ENCODE results near the gene SH3GL3.

The SH3GL3 gene

DNA sequence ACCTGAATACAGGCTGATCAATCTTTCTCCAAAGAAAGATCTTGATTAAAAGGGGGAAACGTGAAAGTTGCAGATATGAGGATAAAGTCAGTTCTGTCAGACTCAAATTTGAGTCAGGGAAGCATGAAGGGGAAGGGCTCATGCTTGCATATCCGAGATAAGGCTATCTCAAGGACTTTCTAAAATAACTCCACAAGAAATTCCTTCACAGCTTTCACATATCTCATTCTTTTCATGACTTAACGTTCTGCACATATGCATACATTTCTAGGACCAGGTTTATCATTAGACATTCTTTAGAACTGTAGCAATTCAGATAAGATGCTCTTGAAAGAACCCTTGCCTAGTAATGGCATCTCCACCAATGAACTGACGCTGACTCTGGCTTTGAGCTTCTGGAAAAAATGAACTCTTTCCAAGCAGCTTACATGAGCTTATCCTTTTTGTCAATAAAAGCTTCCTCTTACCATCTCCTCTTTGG, 15.9 kb downstream of the SH3GL3 start:
- DNase-seq, result no peak

DNA sequence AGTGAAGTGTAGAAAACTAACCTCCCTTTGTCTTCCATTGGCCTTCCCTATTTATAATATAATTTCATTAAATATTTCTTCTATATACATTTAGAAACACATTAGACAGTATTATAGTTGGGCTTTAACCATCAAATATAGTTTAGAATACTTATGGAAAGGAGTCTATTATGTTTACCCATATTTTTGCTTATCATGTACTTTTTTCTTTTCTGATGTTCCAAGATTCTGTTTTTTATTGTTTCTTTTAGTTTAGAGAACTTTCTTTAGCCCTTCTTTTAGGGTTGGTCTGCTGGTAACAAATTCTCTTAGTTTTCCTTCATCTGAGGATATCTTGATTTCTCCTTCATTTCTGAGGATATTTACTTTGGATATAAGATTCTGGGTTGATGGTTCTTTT, 23.7 kb downstream of the SH3GL3 start:
- no peak for DNase-seq

DNA sequence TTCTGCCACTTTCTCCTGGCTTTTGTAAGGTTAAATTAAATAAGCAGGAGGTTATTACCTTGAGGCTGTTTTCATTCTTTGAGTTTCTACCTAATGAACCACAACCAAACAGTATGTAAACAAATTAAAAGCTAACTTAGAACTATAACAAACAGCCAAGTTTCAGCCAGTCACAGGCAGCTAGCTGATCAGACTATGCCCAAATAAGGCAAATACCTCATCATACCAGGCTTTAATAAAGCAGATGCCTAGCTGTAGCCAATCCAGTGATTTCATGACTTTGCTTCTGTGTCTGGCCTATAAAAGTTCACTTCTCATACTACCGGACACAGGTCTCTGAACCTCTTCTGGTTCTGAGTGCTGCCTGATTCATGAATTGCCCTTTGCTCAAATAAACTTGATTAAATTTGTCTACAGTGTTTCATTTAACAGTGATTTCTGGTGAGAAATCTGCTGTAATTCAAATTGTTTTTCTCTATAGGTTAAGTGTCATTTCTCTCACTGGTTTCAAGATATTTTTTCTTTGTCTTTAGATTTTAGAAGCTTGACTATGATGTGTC, 24.2 kb downstream of the SH3GL3 start:
- DNase-seq, result no peak

DNA sequence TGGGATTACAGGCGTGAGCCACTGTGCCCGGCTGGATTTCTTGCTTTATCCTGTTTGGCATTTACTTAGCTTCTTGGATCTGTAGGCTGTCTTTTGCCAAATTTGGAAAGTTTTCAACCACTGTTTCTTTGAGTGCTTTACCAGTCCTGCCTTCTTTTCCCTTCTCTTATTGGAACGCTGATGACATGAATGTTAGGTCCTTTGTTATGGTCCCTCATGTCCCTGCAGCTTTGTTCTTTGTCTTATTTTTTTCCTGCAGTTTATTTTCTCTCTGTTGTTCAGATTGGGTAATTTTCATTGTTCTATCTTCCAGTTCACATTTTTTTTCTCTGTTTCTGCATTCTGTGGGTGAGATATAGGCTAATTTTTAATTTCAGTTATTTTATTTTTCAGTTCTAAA, 25.0 kb downstream of the SH3GL3 start:
- no peak for DNase-seq

DNA sequence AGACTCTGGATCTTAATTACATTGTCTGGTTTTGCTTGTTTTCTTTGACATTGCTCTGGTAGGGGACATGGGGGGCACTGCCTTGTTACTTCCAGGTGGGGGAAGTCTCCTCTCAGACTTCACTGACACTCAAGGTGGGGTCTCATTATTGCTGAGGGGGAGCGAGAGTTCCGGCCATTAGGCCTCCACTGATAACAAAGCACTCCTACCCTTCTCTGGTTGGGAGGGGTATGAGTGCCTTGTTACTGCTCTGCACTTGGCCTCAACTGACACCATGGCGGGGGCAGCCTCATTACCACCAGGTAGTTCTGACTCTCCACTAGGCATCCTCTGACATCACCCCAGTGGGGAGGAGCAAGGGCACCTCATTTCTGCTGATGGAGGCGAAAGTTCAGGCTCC, 25.7 kb downstream of the SH3GL3 start:
- DNase-seq, result no peak

DNA sequence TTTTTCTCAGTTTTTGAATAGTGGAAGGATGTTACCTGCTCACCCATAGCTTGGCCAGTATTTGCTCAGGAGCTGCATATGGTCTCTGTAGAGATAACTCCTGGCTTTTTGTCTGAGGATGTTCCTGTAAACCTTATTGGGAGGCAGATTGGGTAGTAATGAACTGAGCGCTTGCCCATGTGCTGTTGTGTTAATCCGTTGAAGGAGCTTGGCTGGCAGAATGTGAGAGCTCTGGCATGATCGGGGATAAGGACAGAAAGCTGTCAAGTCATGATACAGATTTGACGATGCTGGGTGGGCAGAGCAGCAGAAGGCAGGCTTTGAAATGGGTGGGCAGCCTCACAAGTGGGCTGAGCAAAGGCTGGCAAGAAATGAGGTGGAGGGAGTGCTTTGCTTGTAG, 27.4 kb downstream of the SH3GL3 start:
- DNase-seq, result no peak

DNA sequence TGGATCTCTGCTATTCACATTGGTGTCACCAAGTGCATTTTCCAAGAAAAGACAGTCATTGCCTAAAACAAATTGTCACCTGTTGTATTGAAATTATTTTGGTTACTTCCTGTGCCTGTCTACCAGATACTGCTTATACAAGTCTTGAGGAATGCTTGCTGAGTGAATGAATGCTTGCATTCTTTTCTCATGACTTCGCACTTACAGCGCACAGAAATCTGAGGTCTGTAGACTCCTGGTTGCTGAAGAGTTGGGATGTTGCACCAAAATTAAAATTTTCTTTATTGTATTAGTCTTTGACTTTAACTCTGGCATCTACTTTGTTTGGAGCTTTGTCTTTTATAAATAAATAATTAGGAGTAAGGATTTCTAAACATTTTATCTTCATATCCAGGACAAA, 28.4 kb downstream of the SH3GL3 start:
- DNase-seq, result no peak

DNA sequence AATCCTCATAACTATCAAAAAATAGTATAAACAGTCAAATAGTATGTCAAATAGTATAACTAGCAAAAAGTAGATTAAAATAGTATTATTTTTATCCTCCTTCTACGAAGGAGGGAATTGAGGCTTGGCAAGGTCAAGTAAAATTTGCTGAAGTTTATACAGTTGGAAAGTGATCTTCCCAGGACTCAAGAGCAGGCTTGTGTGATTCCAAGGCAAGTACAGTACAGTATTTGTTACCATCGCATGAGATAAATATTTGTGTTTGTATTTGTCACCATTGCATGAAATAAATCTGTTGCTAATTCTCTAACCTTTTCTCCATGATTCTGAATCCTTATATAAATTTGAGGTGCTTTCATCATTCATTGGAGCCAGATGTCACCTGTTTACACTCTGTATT, 28.9 kb downstream of the SH3GL3 start:
- DNase-seq, result no peak

DNA sequence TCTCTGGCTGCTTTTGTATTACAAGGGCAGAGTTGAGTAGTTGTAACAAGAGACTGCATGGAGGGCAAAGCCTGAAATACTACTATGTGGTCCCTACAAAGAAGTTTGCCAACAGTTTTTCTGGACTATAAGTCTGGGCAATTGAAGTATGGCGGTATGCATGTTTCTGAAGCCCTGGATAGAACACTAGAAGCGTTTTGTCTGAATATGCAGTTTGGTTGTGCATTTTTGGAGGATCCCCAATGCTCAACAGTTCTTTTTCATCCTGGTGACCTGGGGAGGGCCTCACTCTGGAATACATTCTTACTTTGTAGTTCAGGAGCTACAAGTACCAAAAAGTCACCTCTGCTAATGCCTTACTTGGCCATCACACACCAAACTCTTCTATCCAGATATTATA, 29.6 kb downstream of the SH3GL3 start:
- DNase-seq, result no peak

DNA sequence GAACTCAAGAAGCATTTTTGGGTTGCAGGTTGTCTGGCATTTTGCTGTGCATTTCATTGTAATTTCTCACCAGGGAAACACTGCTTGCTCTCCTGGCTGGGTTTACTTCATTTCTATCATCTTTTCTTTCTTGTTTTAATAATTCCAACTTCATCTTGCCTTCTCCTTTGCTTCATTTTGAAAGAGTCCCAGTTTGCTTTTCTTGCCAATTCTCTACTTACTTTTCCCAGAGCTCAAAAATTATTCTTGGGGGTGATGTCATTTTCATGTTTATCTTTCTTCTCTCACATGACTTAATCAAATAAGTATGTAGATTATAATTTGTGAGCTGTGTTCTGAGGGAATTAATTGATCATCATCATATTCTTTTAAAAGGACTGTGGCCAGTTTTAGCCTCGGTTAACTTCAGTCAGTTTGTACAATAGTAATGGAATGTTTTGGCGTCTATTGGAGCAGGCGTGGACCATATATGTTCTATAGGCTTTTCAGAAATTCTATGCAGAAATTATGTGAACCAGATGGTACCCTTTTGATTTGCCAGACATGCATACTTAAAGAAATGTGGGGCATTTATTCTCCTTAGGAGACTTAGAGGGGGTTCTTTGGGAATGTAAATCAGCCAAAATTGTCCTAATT, 30.1 kb downstream of the SH3GL3 start:
- DNase-seq, result no peak

DNA sequence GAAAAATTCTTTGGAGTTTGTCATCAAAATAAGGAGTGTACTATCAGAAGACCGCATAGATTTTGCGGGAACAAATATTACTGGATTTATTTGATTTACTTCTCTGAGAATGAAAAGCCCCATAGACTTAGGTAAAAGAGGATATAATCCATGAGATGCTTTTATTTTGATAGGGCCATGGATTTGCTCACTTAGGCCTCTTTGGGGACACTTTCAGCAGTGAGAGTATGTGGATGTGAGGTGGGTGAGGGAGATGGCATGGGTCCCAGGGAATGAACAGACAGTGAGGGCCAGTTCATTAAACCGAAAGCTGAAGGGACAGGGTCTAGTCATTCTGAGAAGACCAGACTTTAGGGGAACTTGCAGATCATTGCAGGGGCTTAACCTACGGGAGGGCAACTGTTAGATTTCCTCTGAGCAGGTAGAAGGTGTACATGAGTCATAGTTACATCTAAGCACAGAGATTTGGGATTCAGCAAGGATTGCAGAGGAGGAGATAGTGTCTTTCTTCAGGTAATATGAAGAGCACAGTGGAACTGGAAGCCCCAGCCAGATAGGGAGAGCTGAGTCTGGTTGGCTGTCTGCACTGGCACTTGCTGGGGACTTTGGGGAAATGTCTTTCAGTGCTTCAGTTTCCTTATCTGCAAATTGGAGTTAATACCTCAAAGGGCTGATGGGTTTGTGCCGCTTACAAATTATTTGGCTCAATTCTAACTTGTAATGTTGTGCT, 30.8 kb downstream of the SH3GL3 start:
- no peak for DNase-seq

DNA sequence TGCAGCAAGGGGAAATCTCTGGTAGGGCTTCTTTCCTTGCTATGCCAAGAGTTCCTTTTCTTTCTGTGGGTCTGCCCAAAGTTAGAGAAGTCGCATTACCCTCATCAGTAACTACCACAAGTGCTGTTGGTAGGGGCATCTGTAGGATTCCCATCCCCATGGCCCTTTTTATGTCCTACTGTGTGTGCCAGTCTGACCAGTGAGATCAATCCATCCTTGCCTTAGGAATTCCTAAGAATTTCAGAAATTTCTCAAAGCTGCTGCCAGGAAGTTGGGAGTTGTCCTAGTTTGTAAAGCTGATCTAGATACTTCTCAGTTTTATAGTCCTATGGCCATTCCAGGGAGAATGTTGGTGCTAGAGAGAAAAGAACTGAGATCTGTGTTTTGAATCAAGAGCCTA, 36.5 kb downstream of the SH3GL3 start:
- no peak for DNase-seq

DNA sequence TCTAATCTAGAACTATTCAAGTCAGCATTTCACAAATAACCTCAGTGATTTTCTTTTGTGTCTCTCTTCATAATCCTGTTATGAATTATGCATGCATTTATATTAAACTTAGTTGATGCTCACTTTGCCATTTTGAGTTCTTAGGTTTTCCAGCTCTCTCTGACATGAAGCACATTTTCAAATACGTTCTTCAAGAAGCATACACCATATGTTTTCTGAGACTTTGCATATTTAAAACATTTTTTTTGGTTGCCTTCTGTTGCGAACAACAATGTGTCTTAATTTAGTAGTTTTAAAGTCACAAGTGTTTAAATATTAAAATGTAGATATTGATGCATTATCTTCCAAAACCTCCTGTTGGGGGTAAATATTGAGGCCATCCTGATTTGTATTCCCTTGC, 37.5 kb downstream of the SH3GL3 start:
- DNase-seq, result no peak

DNA sequence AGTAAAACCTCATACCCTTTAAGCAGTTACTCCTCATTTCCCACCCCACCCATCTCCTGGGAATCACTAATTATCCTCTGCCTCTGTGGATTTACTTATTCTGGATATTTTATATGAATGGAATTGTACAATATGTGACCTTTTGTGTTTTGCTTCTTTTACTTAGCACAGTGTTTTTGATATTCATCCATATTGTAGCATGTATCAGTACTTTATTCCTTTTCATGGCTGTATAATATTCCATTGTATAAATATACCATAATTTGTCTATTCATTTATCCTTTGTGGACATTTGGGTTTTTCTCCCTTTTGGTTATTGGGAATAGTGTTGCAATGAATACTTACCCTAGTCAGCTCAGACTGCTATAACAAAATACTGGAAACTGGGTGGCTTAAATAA, 39.2 kb downstream of the SH3GL3 start:
- DNase-seq, result no peak

DNA sequence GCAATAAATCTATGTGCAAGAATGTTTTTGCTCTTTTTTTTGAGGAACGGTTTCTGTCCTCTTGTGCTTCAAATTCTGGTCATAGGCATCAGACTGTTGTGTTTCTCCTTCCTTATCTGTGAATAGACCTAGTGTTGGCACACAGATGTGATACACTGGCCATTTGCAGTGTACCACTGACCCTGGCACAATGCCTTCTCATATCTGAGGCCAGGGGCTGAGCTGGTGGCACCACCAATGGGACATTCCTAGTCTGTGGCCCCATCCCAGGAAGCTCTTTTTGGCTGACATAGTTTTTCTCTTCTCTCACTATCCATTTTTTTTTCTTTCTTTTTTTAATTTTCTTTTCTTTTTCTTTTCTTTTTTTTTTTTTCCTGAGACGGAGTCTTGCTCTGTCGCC, 40.4 kb downstream of the SH3GL3 start:
- no peak for DNase-seq

DNA sequence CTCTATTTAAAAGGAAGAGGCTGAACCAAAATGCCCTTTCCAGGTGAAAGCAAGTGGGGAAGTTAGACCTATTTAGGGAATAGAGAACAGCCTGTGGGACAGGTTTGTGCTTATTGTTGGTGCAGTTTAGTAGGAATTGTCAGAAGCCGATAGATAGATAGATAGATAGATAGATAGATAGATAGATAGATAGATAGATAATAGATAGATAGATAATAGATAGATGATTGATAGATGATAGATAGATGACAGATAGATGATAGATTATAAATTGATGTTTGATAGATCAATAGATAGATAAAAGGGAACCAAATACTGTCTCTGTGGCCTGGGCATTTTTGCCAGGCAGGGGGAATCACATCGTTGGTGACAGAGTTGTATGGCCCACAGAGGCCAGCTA, 42.5 kb downstream of the SH3GL3 start:
- no peak for DNase-seq

DNA sequence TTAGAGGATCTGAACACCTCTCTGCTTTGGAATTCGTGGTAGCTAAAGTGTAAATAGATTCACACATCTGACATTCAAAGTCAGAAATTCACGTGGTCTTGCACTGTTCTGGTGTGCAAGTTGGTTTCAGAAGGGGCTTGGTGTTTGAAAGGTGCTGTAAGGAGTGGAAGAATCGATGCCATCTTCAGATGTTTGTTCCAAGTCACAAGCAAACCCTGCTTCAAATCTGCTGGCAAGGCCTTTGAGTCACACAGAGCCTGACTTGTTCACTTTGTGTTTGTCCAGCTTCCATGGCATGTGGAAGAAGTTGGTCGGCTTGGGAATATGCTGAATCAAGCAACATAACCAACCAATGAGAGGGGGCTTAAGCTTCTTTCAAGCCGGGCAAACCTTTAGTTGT, 44.3 kb downstream of the SH3GL3 start:
- no peak for DNase-seq

DNA sequence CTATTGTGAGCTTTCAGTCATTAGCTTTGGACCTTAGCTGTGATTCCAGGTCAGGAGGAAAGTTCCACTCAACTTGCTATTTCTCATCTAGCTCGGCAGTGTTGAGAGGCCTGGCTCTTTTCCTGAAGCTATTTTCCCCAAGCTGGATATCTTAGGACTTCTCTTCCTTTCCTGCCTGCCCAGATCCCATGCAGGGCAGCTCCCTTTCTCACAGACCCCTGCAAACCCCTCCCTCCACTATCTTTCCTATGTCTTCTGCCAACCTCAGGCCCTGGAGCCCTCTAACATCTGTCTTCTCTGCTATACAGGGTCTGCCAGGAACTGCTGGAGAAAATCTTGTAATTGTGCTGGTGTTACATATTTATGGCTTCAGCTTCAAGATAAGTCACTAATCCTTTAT, 49.6 kb downstream of the SH3GL3 start:
- DNase-seq, result no peak

DNA sequence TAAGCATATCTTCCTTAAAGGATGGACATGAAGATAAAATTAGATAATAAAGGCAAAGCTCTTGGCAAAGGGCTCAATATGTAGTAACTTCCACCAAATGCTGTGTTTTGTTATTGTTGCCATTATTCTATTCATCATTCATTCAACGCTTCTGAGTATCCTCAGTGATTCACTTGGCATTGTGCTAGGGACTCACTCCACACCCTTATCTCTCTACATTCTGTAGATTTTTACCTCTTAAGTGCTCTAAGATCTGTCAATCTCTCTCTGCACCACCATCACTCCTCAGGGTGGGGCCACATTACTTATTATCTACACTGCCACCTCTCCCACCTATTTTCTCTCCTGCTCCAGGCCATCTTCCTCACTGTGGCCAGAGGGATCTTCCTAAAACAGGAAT, 51.2 kb downstream of the SH3GL3 start:
- DNase-seq, result no peak

DNA sequence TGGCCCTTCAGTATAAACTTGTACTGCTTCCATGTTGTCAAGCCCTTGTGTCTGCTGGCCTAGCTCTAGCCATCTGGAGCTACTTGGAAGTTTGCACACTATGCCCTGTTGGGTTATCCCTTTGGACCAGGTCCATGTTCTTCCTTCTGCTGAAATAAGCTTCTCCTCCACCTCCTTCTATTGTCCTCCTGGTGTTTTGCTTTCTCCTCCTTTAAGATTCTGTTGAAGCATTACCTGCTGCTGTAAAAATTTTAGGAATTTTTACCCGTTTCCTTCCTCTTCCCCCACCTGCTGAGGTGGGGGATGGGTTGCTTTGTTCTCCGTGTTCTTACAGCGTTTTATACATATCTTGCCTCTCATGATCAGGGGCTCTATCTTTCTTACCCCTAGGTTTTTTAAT, 51.7 kb downstream of the SH3GL3 start:
- DNase-seq, result no peak

DNA sequence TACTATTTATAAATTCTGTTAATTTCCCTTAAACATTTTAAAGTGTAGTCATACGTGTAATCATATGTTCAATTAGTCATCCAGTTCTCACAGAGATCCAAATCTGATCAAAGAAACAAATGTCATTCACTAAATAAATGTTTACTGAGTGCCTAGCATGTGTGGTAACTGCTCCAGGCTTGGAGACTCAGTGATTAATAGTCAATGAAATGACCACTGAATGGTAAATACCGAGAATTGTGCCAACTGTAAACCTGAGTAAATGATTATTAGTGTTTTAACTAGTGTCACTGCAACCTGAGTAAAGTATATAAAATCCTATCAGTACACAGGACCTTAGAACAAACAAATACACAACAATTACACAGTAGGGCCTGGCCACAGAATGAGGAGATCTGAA, 52.3 kb downstream of the SH3GL3 start:
- no peak for DNase-seq

DNA sequence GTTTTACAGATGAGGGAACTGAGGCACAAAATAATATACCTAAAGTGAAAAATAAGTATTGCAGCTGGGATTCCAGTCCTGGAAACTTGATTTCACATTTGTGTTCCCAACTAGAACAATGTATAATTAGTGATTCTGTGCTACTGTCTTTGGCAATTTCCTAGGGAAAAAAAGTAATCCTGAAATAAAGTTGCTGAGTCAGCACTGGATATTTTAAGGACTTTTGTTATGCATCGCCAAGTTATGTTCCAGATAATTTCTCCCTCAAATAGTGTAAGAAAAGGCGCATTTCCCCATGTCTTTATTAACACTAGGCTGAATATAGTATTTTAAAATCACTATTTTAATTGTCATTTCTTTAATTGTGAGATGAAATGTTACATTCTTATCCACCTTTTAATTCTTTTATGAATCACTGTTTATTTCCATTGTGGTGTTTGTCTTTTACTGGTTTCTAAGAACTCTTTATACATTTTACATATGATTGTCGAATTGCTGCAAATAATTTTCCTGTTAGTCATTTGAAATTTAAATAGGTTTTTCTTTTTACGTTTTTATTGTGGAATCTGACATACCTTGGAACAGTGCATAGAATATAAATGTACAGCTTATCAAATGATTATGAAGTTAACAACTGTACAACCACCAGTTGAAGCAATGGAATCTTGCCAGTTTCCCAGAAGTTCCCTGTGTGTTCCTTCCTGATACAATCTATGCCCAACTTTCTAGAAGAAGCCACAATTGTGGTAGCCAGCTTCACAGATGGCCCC, 56.6 kb downstream of the SH3GL3 start:
- no peak for DNase-seq

DNA sequence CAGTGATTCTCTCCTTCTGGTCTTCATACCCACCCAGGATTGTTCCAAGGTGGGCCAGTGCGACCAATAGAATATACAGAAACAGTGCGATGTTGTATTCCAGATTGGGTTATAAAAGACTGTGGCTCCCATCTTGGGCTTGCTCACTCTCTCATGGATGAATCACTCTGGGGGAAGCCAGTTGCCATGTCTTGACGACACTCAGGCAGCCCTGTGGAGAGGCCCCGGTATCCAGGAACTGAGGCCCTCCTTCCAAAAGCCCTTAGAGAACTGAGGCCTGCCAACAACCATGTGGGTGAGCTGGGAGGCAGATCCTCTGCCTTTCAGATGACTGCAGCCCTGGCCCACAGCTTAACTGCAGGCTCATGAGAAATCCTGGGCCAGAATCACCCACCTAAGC, 57.2 kb downstream of the SH3GL3 start:
- DNase-seq, result no peak

DNA sequence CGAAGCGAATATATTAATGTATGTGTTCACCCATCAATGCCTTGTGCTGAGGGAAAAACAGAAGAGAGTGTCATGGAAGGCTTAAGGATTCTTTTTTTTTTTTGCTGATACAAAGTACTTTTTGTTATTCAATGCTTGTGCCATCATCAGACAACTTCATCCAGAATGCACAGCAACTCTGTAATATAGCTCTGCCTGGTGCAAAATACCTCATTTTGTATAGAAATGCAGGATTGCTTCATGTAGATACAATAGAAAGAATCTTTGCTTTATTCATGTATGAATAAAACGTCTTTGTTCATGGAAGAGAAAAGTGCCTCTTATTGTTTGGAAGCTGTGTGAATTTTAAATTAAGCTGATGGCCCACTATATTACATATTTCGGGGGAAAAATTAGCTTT, 62.9 kb downstream of the SH3GL3 start:
- no peak for DNase-seq

Measured in NCI-H2029 treated with DMSO at 0.1 percent for 48 hours (cell line).